Measurements from ENCODE around the gene SPAG4. TPM values are rescaled to one million over a fixed set of nuclear protein-coding genes. Genes with fewer than 3 reads are reported as not detected.

SPAG4 gene
- total RNA-seq, 3 donors from 2014 or later = 3.4 to 9.2 (median 3.4) TPM

- intact Hi-C loops (cut with DNase I; ENCODE audit: low total_unique reads) = no loop called here
- Histone ChIP-seq H3K4me3 (peak overlapping the region; percentile 72 to 93 (median 85)), H3K4me1 (peaks cover 3 to 14% of the 10 kb centered on the region in 2 donors), H3K27ac (peak overlapping the region; percentile 99), H3K9me3 (no peaks in the 10 kb centered on the region), H3K27me3 (no peaks in the 10 kb centered on the region), H3K36me3 (no peaks in the 10 kb centered on the region)
- peak in 1 of 2 donors; percentile 34 for DNase-seq (ENCODE audit: low spot score in 2 of 2)
- TF ChIP-seq POLR2AphosphoS5 (IDR thresholded peaks at IDR 0.05) (no peak), CTCF (IDR thresholded peaks at IDR 0.05) (no peak), POLR2A (IDR thresholded peaks at IDR 0.05) (no peak)
Observed at GRCh38 chr20:35663516-35664465, 48.2 kb downstream of the SPAG4 start.

GRCh38 chr20:35664466-35665206 is 49.0 kb downstream of the SPAG4 start, which contains the start of the genes CPNE1 and RBM12:
Gene CPNE1 (minus strand): TSS chr20:35664900. CDS start chr20:35632923, 31,977 bp downstream.
Gene RBM12 (minus strand): TSS chr20:35664900. CDS start chr20:35655322, 9,578 bp downstream.
- peak; percentile 87 to 94 for DNase-seq (ENCODE audit: low spot score in 2 of 2)
- intact Hi-C loops (cut with DNase I; ENCODE audit: low total_unique reads) = no loop called here
- H3K36me3 ChIP-seq = no peaks in the 10 kb centered on the region
- peak within 1 kb of the TSS; percentile 72 to 93 (median 85) for H3K4me3 ChIP-seq
- peak within 1 kb of the TSS; percentile 99 for H3K27ac ChIP-seq
- peak in 1 of 3 donors; percentile 7 for TF ChIP-seq CTCF (IDR thresholded peaks at IDR 0.05)
- TF ChIP-seq POLR2A (IDR thresholded peaks at IDR 0.05) = peak; percentile 95
- TF ChIP-seq POLR2AphosphoS5 (IDR thresholded peaks at IDR 0.05) = peak; percentile 93 to 99 (median 98)
- no peaks in the 10 kb centered on the region for H3K9me3 ChIP-seq
- H3K27me3 ChIP-seq = no peaks in the 10 kb centered on the region
- peaks cover 3 to 14% of the 10 kb centered on the region in 2 donors for H3K4me1 ChIP-seq

- Histone ChIP-seq H3K9me3 (no peaks in the 10 kb centered on the region), H3K36me3 (no peaks in the 10 kb centered on the region), H3K4me1 (peaks cover 0 to 9% of the 10 kb centered on the region in 2 donors), H3K27ac (no peak overlapping the region), H3K4me3 (no peak overlapping the region), H3K27me3 (no peaks in the 10 kb centered on the region)
- intact Hi-C loops (cut with DNase I; ENCODE audit: low total_unique reads) = no loop called here
- TF ChIP-seq POLR2A (IDR thresholded peaks at IDR 0.05) (no peak), CTCF (IDR thresholded peaks at IDR 0.05) (no peak), POLR2AphosphoS5 (IDR thresholded peaks at IDR 0.05) (no peak)
- DNase-seq (ENCODE audit: low spot score in 2 of 2) = no peak
Observed at GRCh38 chr20:35665949-35666288, 50.3 kb downstream of the SPAG4 start.

GRCh38 chr20:35669221-35669620 is 53.6 kb downstream of the SPAG4 start:
- Histone ChIP-seq H3K27ac (no peak overlapping the region), H3K4me3 (no peak overlapping the region), H3K27me3 (no peaks in the 10 kb centered on the region), H3K4me1 (no peaks in the 10 kb centered on the region), H3K9me3 (no peaks in the 10 kb centered on the region), H3K36me3 (peaks cover 5% of the 10 kb centered on the region)
- intact Hi-C loops (cut with DNase I; ENCODE audit: low total_unique reads) = no loop called here
- TF ChIP-seq POLR2A (IDR thresholded peaks at IDR 0.05) (no peak), CTCF (IDR thresholded peaks at IDR 0.05) (no peak), POLR2AphosphoS5 (IDR thresholded peaks at IDR 0.05) (no peak)
- DNase-seq (ENCODE audit: low spot score in 2 of 2) = no peak
